Measurements from ENCODE around the gene ZGLP1. TPM values are rescaled to one million over a fixed set of nuclear protein-coding genes. Genes with fewer than 3 reads are reported as not detected.

ZGLP1 gene
- total and polyA plus RNA-seq, 4 experiments from 2014 or later: 0.32 to 7.7 (median 7.1) TPM; not detected in 1

DNA sequence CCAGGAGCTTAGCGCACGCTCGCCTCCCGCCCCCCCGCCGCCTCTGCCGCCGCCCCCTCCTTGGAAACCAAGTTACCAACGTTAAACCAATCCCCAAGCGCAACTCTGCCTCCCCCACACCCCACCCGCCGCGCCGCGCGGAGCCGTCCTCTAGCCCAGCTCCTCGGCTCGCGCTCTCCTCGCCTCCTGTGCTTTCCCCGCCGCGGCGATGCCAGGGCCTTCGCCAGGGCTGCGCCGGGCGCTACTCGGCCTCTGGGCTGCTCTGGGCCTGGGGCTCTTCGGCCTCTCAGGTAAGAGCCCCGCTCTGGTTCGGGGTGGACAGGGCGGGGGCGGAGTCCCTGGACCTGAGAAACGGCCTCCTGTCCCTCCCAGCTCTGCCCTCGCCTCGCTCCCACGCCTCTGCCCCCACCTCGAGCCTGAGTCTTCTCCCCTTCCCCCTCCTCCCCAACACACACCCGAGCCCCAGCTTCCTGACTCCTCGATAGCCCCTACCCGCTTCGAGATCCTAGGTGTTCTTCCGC is 19.7 kb downstream of the ZGLP1 start, which contains the start of gene ICAM5:
ICAM5 (plus strand) TSS at position 117 of the 521 bp plus-strand sequence; CDS start at position 209, 92 bp downstream.
- peak within 1 kb of the TSS; percentile 42 to 64 for H3K4me3 ChIP-seq (ENCODE audit: low read length in 2 of 2)
- intact Hi-C loops (cut with micrococcal nuclease): loop anchor here (2.0 kb wide), 2 partner anchors 19 to 43 kb away; partner anchors contain the start of genes ICAM1 and RAVER1

DNA sequence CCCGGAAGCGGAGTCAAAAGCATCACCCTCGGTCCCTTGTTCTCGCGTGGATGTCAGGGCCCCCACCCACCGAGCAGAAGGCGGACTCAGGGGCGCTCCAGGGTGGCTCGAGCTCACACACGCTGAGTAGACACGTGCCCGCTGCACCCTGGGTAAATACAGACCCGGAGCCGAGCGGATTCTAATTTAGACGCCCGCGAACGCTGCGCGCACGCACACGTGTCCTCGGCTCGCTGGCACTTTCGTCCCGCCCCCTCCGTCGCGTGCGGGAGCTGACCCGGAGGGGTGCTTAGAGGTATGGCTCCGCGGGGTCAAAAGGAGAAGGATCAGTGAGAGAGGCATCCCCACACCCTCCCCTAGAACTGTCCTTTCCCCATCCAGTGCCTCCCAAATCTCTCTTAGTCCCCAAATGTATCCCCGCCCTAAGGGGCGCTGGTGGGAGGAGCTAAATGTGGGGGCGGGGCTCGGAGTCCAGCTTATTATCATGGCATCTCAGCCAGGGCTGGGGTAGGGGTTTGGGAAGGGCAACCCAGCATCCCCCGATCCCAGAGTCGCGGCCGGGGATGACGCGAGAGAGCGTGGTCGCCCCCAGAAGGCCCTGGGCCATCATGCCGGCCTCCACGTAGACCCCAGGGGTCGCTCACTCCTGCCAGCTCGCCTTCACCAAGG is 20.3 kb downstream of the ZGLP1 start:
- no peaks in the 10 kb centered on the region for H3K9me3 ChIP-seq (ENCODE audit: control insufficient read depth in 1 of 2, low read length in 2 of 2)
- H3K4me3 Mint-ChIP-seq: peak overlapping the region; percentile 72 to 89 (median 80)
- peak overlapping the region in 4 of 7 donors; percentile 65 to 89 (median 80) for H3K27ac Mint-ChIP-seq
- CTCF ChIA-PET (ENCODE audit: partially characterized antibody): interaction anchor here (1.6 to 3.2 kb wide), 5 partner anchors 19 to 102 kb away, joined by 4 to 20 read pairs (median 6); partner anchors contain the start of gene ICAM1
- peaks cover 81% of the 10 kb centered on the region for H3K4me1 ChIP-seq (ENCODE audit: insufficient read depth, low read length)
- peaks cover 14 to 16% of the 10 kb centered on the region in 2 donors for H3K36me3 Mint-ChIP-seq
- H3K27me3 Mint-ChIP-seq: peaks cover 39 to 42% of the 10 kb centered on the region in 2 donors
- intact Hi-C loops (cut with micrococcal nuclease): loop anchor here (2.0 kb wide), 2 partner anchors 18 to 44 kb away; partner anchors contain the start of genes ICAM1 and RAVER1
- H3K4me3 ChIP-seq (ENCODE audit: low read length in 2 of 2): peak overlapping the region; percentile 34 to 64
- peak; percentile 56 to 81 (median 64) for DNase-seq
- POLR2A ChIA-PET (ENCODE audit: partially characterized antibody): interaction anchor here (1.0 to 9.3 kb wide), 11 partner anchors 8 to 123 kb away, joined by 3 to 111 read pairs (median 5); partner anchors contain the start of genes ICAM1 and TYK2
- H3K27me3 ChIP-seq (ENCODE audit: insufficient read depth, low read length): peaks cover 65% of the 10 kb centered on the region
- no peak overlapping the region for H3K27ac ChIP-seq (ENCODE audit: low read depth, low read length)
- H3K9me3 Mint-ChIP-seq: peaks cover 0 to 8% (median 0%) of the 10 kb centered on the region in 8 donors
- peaks cover 19% of the 10 kb centered on the region for H3K36me3 ChIP-seq (ENCODE audit: insufficient read depth, low read length)
- H3K4me1 Mint-ChIP-seq: peaks cover 40 to 82% (median 61%) of the 10 kb centered on the region in 4 donors

More for the DNA sequence above, 19.7 kb downstream of the ZGLP1 start, which contains the start of gene ICAM5:
- Mint-ChIP-seq H3K4me3 (peak within 1 kb of the TSS; percentile 76 to 89 (median 83)), H3K36me3 (peaks cover 12 to 14% of the 10 kb centered on the region in 2 donors), H3K27ac (peak within 1 kb of the TSS; percentile 13 to 89 (median 65)), H3K27me3 (peaks cover 39 to 42% of the 10 kb centered on the region in 2 donors), H3K9me3 (peaks cover 0 to 8% (median 0%) of the 10 kb centered on the region in 8 donors), H3K4me1 (peaks cover 40 to 83% (median 63%) of the 10 kb centered on the region in 4 donors)
- peaks cover 71% of the 10 kb centered on the region for H3K27me3 ChIP-seq (ENCODE audit: insufficient read depth, low read length)
- CTCF ChIA-PET (ENCODE audit: partially characterized antibody): interaction anchor here (1.6 to 3.2 kb wide), 5 partner anchors 19 to 102 kb away, joined by 4 to 20 read pairs (median 6); partner anchors contain the start of gene ICAM1
- H3K9me3 ChIP-seq (ENCODE audit: control insufficient read depth in 1 of 2, low read length in 2 of 2): no peaks in the 10 kb centered on the region
- H3K4me1 ChIP-seq (ENCODE audit: insufficient read depth, low read length): peaks cover 87% of the 10 kb centered on the region
- POLR2A ChIA-PET (ENCODE audit: partially characterized antibody): interaction anchor here (1.0 to 9.3 kb wide), 11 partner anchors 9 to 123 kb away, joined by 3 to 111 read pairs (median 5); partner anchors contain the start of genes ICAM1 and TYK2
- peaks cover 13% of the 10 kb centered on the region for H3K36me3 ChIP-seq (ENCODE audit: insufficient read depth, low read length)
- peak in 2 of 5 donors; percentile 27 to 28 for DNase-seq
- no peak within 1 kb of the TSS for H3K27ac ChIP-seq (ENCODE audit: low read depth, low read length)

DNA sequence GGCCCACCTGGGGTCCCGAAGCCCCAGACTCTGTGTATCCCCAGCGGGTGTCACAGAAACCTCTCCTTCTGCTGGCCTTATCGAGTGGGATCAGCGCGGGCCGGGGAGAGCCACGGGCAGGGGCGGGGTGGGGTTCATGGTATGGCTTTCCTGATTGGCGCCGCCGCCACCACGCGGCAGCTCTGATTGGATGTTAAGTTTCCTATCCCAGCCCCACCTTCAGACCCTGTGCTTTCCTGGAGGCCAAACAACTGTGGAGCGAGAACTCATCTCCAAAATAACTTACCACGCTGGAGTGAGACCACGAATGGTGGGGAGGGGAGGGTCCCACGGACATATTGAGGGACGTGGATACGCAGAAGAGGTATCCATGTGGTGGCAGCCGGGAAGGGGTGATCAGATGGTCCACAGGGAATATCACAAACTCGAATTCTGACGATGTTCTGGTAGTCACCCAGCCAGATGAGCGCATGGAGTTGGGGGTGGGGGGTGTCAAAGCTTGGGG is 20.9 kb downstream of the ZGLP1 start:
- H3K27ac Mint-ChIP-seq: peak overlapping the region in 5 of 7 donors; percentile 13 to 89 (median 65)
- H3K9me3 ChIP-seq (ENCODE audit: control insufficient read depth in 1 of 2, low read length in 2 of 2): no peaks in the 10 kb centered on the region
- DNase-seq: peak in 2 of 5 donors; percentile 16 to 19
- H3K4me1 Mint-ChIP-seq: peaks cover 40 to 82% (median 59%) of the 10 kb centered on the region in 4 donors
- peaks cover 0 to 8% (median 0%) of the 10 kb centered on the region in 8 donors for H3K9me3 Mint-ChIP-seq
- peaks cover 21% of the 10 kb centered on the region for H3K36me3 ChIP-seq (ENCODE audit: insufficient read depth, low read length)
- intact Hi-C loops (cut with micrococcal nuclease): loop anchor here (2.0 kb wide), 2 partner anchors 18 to 44 kb away; partner anchors contain the start of genes ICAM1 and RAVER1
- no peak overlapping the region for H3K27ac ChIP-seq (ENCODE audit: low read depth, low read length)
- H3K4me1 ChIP-seq (ENCODE audit: insufficient read depth, low read length): peaks cover 77% of the 10 kb centered on the region
- CTCF ChIA-PET (ENCODE audit: partially characterized antibody): interaction anchor here (0.9 to 3.2 kb wide), 7 partner anchors 18 to 167 kb away, joined by 3 to 20 read pairs (median 5); partner anchors contain the start of gene ICAM1
- peaks cover 16 to 18% of the 10 kb centered on the region in 2 donors for H3K36me3 Mint-ChIP-seq
- peaks cover 59% of the 10 kb centered on the region for H3K27me3 ChIP-seq (ENCODE audit: insufficient read depth, low read length)
- H3K27me3 Mint-ChIP-seq: peaks cover 37 to 42% of the 10 kb centered on the region in 2 donors
- POLR2A ChIA-PET (ENCODE audit: partially characterized antibody): interaction anchor here (1.0 to 9.3 kb wide), 11 partner anchors 8 to 124 kb away, joined by 3 to 111 read pairs (median 5); partner anchors contain the start of genes ICAM1 and TYK2
- peak overlapping the region; percentile 72 to 89 (median 80) for H3K4me3 Mint-ChIP-seq
- peak overlapping the region; percentile 34 to 64 for H3K4me3 ChIP-seq (ENCODE audit: low read length in 2 of 2)

DNA sequence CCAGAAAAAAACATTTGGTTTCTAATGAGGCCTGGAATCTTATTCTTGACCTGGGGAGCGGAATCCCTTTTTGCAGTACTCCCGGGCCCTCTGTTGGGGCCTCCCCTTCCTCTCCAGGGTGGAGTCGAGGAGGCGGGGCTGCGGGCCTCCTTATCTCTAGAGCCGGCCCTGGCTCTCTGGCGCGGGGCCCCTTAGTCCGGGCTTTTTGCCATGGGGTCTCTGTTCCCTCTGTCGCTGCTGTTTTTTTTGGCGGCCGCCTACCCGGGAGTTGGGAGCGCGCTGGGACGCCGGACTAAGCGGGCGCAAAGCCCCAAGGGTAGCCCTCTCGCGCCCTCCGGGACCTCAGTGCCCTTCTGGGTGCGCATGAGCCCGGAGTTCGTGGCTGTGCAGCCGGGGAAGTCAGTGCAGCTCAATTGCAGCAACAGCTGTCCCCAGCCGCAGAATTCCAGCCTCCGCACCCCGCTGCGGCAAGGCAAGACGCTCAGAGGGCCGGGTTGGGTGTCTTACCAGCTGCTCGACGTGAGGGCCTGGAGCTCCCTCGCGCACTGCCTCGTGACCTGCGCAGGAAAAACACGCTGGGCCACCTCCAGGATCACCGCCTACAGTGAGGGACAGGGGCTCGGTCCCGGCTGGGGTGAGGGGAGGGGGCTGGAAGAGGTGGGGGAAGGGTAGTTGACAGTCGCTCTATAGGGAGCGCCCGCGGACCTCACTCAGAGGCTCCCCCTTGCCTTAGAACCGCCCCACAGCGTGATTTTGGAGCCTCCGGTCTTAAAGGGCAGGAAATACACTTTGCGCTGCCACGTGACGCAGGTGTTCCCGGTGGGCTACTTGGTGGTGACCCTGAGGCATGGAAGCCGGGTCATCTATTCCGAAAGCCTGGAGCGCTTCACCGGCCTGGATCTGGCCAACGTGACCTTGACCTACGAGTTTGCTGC is 22.5 kb downstream of the ZGLP1 start, which contains the start of gene ICAM4:
ICAM4 (plus strand) TSS at position 153 of the 935 bp plus-strand sequence; CDS start at position 211, 58 bp downstream.
- intact Hi-C loops (cut with micrococcal nuclease): no loop called here
- peaks cover 29 to 68% (median 46%) of the 10 kb centered on the region in 4 donors for H3K4me1 Mint-ChIP-seq
- H3K9me3 Mint-ChIP-seq: peaks cover 0 to 2% (median 0%) of the 10 kb centered on the region in 8 donors
- Histone ChIP-seq H3K27ac (ENCODE audit: low read depth, low read length) (no peak within 1 kb of the TSS), H3K4me1 (ENCODE audit: insufficient read depth, low read length) (peaks cover 65% of the 10 kb centered on the region), H3K9me3 (ENCODE audit: control insufficient read depth in 1 of 2, low read length in 2 of 2) (no peaks in the 10 kb centered on the region), H3K27me3 (ENCODE audit: insufficient read depth, low read length) (peaks cover 43% of the 10 kb centered on the region), H3K36me3 (ENCODE audit: insufficient read depth, low read length) (peaks cover 24% of the 10 kb centered on the region), H3K4me3 (ENCODE audit: low read length in 2 of 2) (peak within 1 kb of the TSS in 1 of 2 donors; percentile 19)
- peaks cover 16 to 23% of the 10 kb centered on the region in 2 donors for H3K36me3 Mint-ChIP-seq
- POLR2A ChIA-PET (ENCODE audit: partially characterized antibody): interaction anchor here (0.5 to 9.3 kb wide), 7 partner anchors 9 to 445 kb away, joined by 3 to 111 read pairs (median 5); partner anchors contain the start of genes ICAM1 and TYK2
- DNase-seq: peak in 2 of 5 donors; percentile 19 to 25
- peak within 1 kb of the TSS; percentile 43 to 82 (median 68) for H3K4me3 Mint-ChIP-seq
- CTCF ChIA-PET (ENCODE audit: partially characterized antibody): interaction anchor here (0.5 to 3.0 kb wide), 6 partner anchors 17 to 169 kb away, joined by 4 to 13 read pairs (median 4); partner anchors contain the start of gene ICAM1
- peak within 1 kb of the TSS in 5 of 7 donors; percentile 36 to 89 (median 60) for H3K27ac Mint-ChIP-seq
- peaks cover 24 to 29% of the 10 kb centered on the region in 2 donors for H3K27me3 Mint-ChIP-seq

DNA sequence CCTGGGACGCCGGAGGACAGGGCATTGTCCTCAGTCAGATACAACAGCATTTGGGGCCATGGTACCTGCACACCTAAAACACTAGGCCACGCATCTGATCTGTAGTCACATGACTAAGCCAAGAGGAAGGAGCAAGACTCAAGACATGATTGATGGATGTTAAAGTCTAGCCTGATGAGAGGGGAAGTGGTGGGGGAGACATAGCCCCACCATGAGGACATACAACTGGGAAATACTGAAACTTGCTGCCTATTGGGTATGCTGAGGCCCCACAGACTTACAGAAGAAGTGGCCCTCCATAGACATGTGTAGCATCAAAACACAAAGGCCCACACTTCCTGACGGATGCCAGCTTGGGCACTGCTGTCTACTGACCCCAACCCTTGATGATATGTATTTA is 24.2 kb downstream of the ZGLP1 start:
- Histone ChIP-seq H3K27me3 (ENCODE audit: insufficient read depth, low read length) (peaks cover 27% of the 10 kb centered on the region), H3K27ac (ENCODE audit: low read depth, low read length) (no peak overlapping the region), H3K4me1 (ENCODE audit: insufficient read depth, low read length) (peaks cover 48% of the 10 kb centered on the region), H3K4me3 (ENCODE audit: low read length in 2 of 2) (no peak overlapping the region), H3K36me3 (ENCODE audit: insufficient read depth, low read length) (peaks cover 24% of the 10 kb centered on the region), H3K9me3 (ENCODE audit: control insufficient read depth in 1 of 2, low read length in 2 of 2) (no peaks in the 10 kb centered on the region)
- intact Hi-C loops (cut with micrococcal nuclease): no loop called here
- H3K36me3 Mint-ChIP-seq: peaks cover 16 to 23% of the 10 kb centered on the region in 2 donors
- peaks cover 15 to 17% of the 10 kb centered on the region in 2 donors for H3K27me3 Mint-ChIP-seq
- peaks cover 21 to 51% (median 33%) of the 10 kb centered on the region in 4 donors for H3K4me1 Mint-ChIP-seq
- peak overlapping the region in 1 of 7 donors; percentile 74 for H3K27ac Mint-ChIP-seq
- no peak for DNase-seq
- peak overlapping the region in 2 of 8 donors; percentile 32 for H3K4me3 Mint-ChIP-seq
- CTCF ChIA-PET (ENCODE audit: partially characterized antibody): interaction anchor here (1.5 to 3.0 kb wide), 2 partner anchors 14 to 103 kb away, joined by 7 to 10 read pairs; partner anchors contain the start of gene ICAM1
- no peaks in the 10 kb centered on the region for H3K9me3 Mint-ChIP-seq
- POLR2A ChIA-PET (ENCODE audit: partially characterized antibody): interaction anchor here (2.5 to 9.3 kb wide), 2 partner anchors 10 to 15 kb away, joined by 10 to 111 read pairs; partner anchors contain the start of gene ICAM1
